SK-N-SH treated with all-trans-retinoic acid at 6 μM for 48 hours (cell line): ENCODE measurements around the gene SLC6A18.

Experiments used
- CSDC2 ChIP-seq: fragments of 250-450 bp; sonication (Bioruptor Pico); IDR thresholded peaks from 2 replicates; pipeline ENCODE4 v1.5.0; 2020; ENCODE audit warnings: mild to moderate bottlenecking, moderate library complexity
- ZNF8 ChIP-seq: fragments of 450-650 bp; formaldehyde crosslinking; IDR thresholded peaks from 2 replicates; pipeline ENCODE4 v1.5.0; 2020; ENCODE audit warnings: mild to moderate bottlenecking, moderate library complexity

DNA sequence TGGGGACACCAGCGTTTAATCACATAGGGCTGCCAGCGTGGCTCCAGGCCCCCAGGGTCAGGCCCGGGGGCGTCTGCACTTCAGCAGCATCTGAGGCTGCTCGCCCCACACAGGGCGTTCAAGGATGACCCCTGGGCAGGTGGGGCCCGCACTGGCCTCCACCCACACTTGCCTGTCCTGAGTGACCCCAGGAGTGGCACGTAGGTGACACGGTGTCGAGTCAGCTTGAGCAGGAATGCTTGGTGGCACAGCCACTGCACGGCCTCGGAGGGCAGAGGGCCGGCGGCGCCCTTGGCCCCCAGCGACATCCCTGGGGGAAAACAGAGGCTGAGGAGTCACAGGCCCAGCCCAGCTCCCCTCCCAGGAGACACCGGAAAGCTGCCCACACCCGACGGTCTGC lies 29.0 kb downstream of the SLC6A18 start:
- TF ChIP-seq CSDC2 (CRISPR knock-in tag) (no peak), ZNF8 (CRISPR knock-in tag) (no peak)
